GM12891 (cell line): ENCODE data around the gene RRAS.

Source experiments
- DNase-seq: peaks from one replicate; pipeline ENCODE4 v3.0.0; 2011; ENCODE audit warnings: low spot score; ENCODE audit not compliant: insufficient read length
- FAIRE-seq: peaks from 2 replicates; lab custom pipeline; 2011; peaks lifted over from hg19 to GRCh38; lab: Jason Lieb, UNC
- PAX5 ChIP-seq: IDR thresholded peaks from 2 replicates; pipeline ENCODE4 v1.6.1; 2011; ENCODE audit warnings: low read length, moderate library complexity, mild to moderate bottlenecking; ENCODE audit not compliant: insufficient read depth, severe bottlenecking
- POLR2A ChIP-seq: IDR thresholded peaks from 2 replicates; pipeline ENCODE4 v1.6.1; 2011; ENCODE audit warnings: low read depth, low read length, control low read depth
- POLR2AphosphoS5 ChIP-seq: IDR thresholded peaks from 2 replicates; pipeline ENCODE4 v1.6.1; 2011; ENCODE audit warnings: low read depth, low read length, control low read depth
- POU2F2 ChIP-seq: IDR thresholded peaks from 2 replicates; pipeline ENCODE4 v1.6.1; 2011; ENCODE audit warnings: low read depth, mild to moderate bottlenecking, control low read depth, low read length, moderate library complexity
- SPI1 ChIP-seq: IDR thresholded peaks from 2 replicates; pipeline ENCODE4 v1.6.1; 2011; ENCODE audit warnings: low read depth, low read length, control low read depth
- TAF1 ChIP-seq: IDR thresholded peaks from 2 replicates; pipeline ENCODE4 v1.6.1; 2011; ENCODE audit warnings: low read depth, low read length, control low read depth

The RRAS gene

DNA sequence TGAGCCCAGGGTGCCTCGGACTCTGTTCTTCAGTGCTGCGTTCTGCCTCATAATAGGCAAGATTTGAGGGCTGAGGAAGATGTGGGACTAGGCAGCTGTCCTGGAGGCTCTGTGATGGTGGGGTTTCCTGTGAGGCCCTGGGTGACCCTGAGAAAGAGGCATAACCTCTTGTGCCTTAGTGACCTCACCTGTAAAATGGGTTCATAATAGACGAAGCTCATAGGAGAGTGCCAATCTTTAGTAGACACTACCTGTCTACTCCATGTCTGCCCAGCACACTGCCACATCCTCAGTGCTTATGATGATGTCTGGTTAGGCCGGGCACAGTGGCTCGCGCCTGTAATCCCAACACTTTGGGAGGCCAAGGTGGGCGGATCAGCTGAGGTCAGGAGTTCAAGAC, 23.4 kb downstream of the RRAS start:
- DNase-seq (no peak), FAIRE-seq (no peak)
- TF ChIP-seq TAF1: no peak
- TF ChIP-seq SPI1: no peak
- TF ChIP-seq POLR2AphosphoS5: no peak
- TF ChIP-seq PAX5: no peak
- TF ChIP-seq POLR2A: no peak
- no peak for TF ChIP-seq POU2F2

DNA sequence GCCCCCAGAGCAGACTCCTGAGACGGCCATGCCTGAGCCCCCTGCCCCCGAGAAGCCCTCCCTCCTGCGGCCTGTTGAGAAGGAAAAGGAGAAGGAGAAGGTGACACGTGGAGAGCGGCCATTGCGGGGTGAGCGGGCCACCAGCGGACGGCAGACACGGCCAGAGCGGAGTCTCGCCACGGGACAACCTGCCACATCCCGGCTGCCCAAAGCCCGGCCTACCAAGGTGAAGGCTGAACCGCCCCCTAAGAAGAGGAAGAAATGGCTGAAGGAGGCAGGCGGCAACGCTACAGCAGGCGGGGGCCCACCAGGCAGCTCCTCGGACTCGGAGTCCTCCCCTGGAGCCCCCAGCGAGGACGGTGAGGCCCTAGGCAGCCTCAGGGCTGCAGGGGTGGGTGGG, 24.1 kb downstream of the RRAS start:
- no peak for FAIRE-seq
- no peak for DNase-seq
- TF ChIP-seq SPI1: no peak
- TF ChIP-seq POLR2AphosphoS5: no peak
- no peak for TF ChIP-seq TAF1
- no peak for TF ChIP-seq PAX5
- no peak for TF ChIP-seq POLR2A
- no peak for TF ChIP-seq POU2F2

- TF ChIP-seq SPI1 (no peak), POLR2AphosphoS5 (no peak), POU2F2 (no peak), TAF1 (no peak)
- no peak for DNase-seq
- no peak for FAIRE-seq
These were observed 25.7 kb downstream of the RRAS start for GRCh38 chr19:49614096-49614833.

DNA sequence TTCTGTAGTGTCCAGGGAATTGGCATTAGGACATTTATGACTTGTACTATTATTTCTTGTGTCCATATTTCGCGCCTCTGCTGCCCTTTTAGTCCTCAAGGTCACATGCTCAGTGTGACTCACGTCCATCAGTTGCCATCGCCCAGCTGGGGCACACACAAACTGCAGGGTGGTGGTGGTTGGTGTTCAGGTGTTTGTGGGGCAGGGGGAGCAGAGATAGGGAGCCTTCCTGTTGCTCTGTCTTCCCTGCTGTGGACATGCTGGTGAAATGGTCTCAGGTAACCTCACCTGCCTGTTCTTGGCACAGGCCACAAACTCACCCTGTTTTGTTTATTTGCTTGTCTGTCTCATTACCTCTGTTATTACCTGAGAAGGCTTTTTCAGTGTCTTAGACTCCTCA, 26.6 kb downstream of the RRAS start:
- DNase-seq: no peak
- FAIRE-seq: no peak
- no peak for TF ChIP-seq PAX5
- no peak for TF ChIP-seq SPI1
- no peak for TF ChIP-seq POLR2AphosphoS5
- no peak for TF ChIP-seq POU2F2
- TF ChIP-seq POLR2A: no peak
- TF ChIP-seq TAF1: no peak

DNA sequence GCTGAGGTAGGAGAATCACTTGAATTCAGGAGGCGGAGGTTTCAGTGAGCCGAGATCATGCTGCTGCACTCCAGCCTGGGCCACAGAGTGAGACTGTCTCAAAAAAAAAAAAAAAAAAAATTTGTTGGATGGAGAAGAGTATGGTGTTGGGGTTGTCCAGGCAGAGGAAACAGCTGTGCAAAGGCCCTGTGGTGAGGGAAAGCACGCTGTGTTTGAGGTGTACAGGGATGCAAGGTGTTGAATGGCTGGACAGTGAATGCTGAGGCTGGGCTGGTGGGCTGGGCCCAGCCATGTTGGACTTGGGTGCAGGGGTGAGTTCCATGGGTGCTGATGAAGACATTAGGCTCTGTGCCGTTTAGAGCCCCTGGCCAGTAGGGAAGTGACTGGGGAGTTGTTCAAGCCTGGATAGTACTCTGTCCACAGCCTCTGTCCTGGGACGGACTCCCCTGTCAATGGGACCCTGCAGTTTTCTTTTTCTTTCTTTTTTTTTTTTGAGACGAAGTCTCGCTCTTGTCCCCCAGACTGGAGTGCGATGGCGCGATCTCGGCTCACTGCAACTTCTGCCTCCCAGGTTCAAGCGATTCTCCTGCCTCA, 30.3 kb downstream of the RRAS start:
- DNase-seq (no peak), FAIRE-seq (no peak)
- no peak for TF ChIP-seq SPI1
- no peak for TF ChIP-seq POLR2A
- no peak for TF ChIP-seq PAX5
- no peak for TF ChIP-seq TAF1
- no peak for TF ChIP-seq POU2F2

DNA sequence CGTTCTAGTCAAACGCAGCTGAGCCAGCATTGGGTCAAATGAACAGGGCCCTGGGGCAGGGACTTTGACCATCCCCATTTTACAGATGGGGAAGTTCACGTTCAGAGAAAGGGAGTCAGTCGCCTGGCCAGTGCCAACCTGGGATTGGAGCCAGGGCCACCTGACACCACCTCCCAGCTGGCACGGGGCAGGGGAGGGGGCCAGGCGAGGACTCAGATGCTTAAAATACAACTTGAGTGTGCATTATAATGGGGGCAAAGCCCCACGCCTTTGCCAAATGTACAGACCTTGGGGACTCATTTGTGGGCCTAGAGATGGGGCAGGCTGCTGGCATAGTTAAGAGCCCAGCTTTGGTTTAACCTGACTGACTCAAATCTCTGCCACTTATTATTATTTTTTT, 34.3 kb downstream of the RRAS start:
- DNase-seq (no peak), FAIRE-seq (no peak)
- TF ChIP-seq POLR2AphosphoS5 (no peak), POLR2A (no peak), SPI1 (no peak)

GRCh38 chr19:49602806-49603205, 37.1 kb downstream of the RRAS start:
- TF ChIP-seq PAX5: no peak
- no peak for TF ChIP-seq POU2F2
- TF ChIP-seq POLR2A: no peak
- TF ChIP-seq TAF1: no peak
- no peak for TF ChIP-seq SPI1
- no peak for TF ChIP-seq POLR2AphosphoS5
- DNase-seq: no peak
- FAIRE-seq: no peak

DNA sequence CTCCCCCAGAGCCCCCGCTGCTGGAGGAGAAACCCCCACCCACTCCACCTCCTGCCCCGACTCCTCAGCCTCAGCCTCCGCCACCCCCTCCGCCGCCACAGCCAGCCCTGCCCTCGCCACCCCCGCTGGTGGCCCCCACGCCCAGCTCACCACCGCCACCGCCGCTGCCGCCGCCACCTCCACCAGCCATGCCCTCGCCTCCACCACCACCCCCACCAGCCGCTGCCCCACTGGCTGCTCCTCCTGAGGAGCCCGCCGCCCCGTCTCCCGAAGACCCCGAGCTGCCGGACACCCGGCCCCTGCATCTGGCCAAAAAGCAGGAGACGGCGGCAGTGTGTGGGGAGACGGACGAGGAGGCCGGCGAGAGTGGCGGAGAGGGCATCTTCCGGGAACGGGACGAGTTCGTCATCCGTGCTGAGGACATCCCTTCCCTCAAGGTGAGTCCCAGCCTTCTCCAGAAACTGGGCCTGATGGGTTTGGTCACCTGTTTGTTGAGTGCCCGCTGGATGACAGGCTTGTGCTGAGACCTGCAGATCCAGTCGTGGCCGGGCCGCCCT, 38.4 kb downstream of the RRAS start:
- no peak for TF ChIP-seq POLR2AphosphoS5
- no peak for TF ChIP-seq TAF1
- TF ChIP-seq POLR2A: no peak
- TF ChIP-seq SPI1: no peak
- TF ChIP-seq PAX5: no peak
- TF ChIP-seq POU2F2: no peak
- DNase-seq: no peak
- FAIRE-seq: no peak

DNA sequence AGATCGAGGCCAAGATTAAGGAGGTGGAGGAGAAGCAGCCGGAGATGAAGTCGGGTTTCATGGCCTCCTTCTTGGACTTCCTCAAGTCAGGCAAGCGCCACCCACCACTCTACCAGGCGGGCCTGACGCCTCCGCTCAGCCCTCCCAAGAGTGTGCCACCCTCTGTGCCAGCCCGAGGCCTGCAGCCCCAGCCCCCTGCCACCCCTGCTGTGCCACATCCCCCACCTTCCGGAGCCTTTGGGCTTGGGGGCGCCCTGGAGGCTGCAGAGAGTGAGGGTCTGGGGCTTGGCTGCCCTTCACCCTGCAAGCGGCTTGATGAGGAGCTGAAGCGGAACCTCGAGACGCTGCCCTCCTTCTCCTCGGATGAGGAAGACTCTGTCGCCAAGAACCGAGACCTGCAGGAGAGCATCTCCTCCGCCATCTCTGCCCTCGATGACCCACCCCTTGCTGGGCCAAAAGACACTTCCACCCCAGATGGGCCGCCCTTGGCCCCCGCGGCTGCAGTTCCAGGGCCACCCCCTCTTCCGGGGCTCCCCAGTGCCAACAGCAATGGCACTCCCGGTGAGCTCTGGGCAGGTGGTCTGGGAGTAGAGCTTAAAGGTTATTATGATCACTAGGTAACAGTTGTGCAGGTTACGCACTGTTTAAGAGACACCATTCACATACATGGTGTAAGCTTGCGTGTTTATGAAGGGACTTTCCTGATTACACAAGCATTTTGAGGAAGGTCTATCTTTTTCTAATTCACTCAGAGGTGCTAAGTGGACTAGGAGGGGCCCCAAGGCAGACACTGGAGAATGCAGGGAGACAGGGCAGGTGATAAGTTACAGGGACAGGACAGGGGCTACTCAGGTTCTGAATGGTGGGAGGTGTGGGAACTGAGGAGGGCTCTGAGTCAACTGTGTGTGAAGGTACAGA, 40.3 kb downstream of the RRAS start:
- FAIRE-seq (no peak), DNase-seq (no peak)

More for the DNA sequence above, 40.3 kb downstream of the RRAS start:
- TF ChIP-seq SPI1: no peak
- TF ChIP-seq TAF1: no peak
- TF ChIP-seq POU2F2: no peak
- TF ChIP-seq POLR2A: no peak
- TF ChIP-seq POLR2AphosphoS5: no peak
- no peak for TF ChIP-seq PAX5
